Stimulated activated memory B cell treated with anti-CD40 and anti-IgM and Interleukin-4, amounts not matched to agents 10 μg/mL and 1 μg/mL and 100 μg/mL, for 72 hours (primary cell): ENCODE results near the gene ZNHIT6.
"Not testable (repeated sequence)": the region's sequence is repeated elsewhere in the genome, so short reads cannot be mapped to it uniquely, and the experiment has no call there.

Experiments used
- ATAC-seq: fragments of 150-1000 bp; cut with Tn5 transposase; 2 replicates; pipeline ENCODE4 v1.10.0; 2021
- H3K27ac Mint-ChIP-seq: one replicate; pipeline ENCODE4 v1.8.0; 2022; ENCODE audit warnings: mild to moderate bottlenecking, mixed read lengths
- H3K27me3 Mint-ChIP-seq: one replicate; pipeline ENCODE4 v1.8.0; 2022; ENCODE audit warnings: mixed read lengths
- H3K36me3 Mint-ChIP-seq: one replicate; pipeline ENCODE4 v1.8.0; 2022; ENCODE audit warnings: mixed read lengths
- H3K4me1 Mint-ChIP-seq: one replicate; pipeline ENCODE4 v1.8.0; 2022; ENCODE audit warnings: mixed read lengths
- H3K4me3 Mint-ChIP-seq: one replicate; pipeline ENCODE4 v1.8.0; 2022; ENCODE audit warnings: mild to moderate bottlenecking, moderate library complexity, mixed read lengths
- H3K9me3 Mint-ChIP-seq: one replicate; pipeline ENCODE4 v1.8.0; 2022; ENCODE audit warnings: mixed read lengths

The ZNHIT6 gene

DNA sequence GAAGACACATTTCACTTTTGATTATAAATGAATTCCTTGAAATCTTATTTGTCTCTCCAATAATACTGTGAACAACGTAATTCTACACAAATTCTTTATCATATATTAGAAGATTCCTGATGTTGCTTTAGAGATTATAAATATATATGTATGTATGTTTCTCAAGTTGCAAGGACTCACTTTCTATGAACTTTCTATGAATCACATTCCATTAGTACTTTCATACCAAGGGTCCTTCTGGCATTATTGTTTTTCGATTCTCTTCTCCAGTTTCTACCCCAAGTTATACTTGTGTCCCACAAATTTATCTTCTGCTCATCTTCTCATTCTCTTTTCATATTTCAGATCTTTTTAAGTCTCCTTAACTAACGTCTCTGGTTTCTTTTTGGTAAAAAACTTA lies 55.9 kb downstream of the ZNHIT6 start:
- ATAC-seq, result no peak
- Mint-ChIP-seq H3K4me3 (no peak overlapping the region), H3K4me1 (no peaks in the 10 kb centered on the region), H3K27me3 (no peaks in the 10 kb centered on the region), H3K9me3 (peaks cover 11% of the 10 kb centered on the region), H3K27ac (no peak overlapping the region), H3K36me3 (peaks cover 88% of the 10 kb centered on the region)

DNA sequence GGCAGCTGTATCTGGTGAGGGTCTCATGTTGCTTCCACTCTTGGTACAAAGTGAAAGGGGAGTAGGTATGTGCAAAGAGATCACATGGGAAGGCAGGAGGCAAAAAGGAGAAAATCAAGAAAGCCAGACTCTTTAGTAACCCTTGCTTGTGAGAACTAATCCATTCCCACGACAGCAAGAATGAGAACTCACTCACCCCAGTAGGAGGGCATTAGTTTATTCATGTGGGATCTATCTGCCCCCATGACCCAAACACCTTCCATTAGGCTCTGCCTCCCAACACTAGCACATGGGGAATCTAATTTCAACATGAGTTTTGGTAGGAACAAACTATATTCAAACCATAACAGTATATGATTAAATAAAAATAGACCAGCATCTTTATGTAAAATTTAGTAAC lies 57.6 kb downstream of the ZNHIT6 start:
- peaks cover 82% of the 10 kb centered on the region for H3K36me3 Mint-ChIP-seq
- peaks cover 11% of the 10 kb centered on the region for H3K9me3 Mint-ChIP-seq
- H3K27me3 Mint-ChIP-seq, result no peaks in the 10 kb centered on the region
- ATAC-seq, result no peak
- H3K27ac Mint-ChIP-seq, result no peak overlapping the region
- no peak overlapping the region for H3K4me3 Mint-ChIP-seq
- no peaks in the 10 kb centered on the region for H3K4me1 Mint-ChIP-seq

DNA sequence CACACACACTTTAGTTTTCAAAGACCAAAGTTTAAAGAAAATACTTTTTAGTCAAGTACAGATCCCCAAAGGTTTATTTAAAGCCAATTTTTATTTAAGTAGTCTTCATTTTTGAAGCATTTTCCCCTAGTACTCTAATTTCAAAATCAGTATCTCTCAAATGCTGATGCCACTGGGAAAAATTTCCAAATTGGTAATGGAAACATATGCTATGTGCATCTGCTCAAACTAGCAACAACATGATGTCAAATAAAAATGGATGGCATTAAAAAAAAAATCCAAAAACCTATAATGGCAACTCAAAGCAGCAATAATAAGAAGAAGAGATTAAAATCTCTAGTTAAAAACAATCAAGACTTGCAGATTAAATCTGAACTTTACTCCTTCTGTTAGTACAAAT lies 58.6 kb downstream of the ZNHIT6 start:
- ATAC-seq, result no peak
- Mint-ChIP-seq H3K4me1 (no peaks in the 10 kb centered on the region), H3K27ac (no peak overlapping the region), H3K4me3 (no peak overlapping the region), H3K9me3 (peaks cover 12% of the 10 kb centered on the region), H3K36me3 (peaks cover 79% of the 10 kb centered on the region), H3K27me3 (no peaks in the 10 kb centered on the region)

DNA sequence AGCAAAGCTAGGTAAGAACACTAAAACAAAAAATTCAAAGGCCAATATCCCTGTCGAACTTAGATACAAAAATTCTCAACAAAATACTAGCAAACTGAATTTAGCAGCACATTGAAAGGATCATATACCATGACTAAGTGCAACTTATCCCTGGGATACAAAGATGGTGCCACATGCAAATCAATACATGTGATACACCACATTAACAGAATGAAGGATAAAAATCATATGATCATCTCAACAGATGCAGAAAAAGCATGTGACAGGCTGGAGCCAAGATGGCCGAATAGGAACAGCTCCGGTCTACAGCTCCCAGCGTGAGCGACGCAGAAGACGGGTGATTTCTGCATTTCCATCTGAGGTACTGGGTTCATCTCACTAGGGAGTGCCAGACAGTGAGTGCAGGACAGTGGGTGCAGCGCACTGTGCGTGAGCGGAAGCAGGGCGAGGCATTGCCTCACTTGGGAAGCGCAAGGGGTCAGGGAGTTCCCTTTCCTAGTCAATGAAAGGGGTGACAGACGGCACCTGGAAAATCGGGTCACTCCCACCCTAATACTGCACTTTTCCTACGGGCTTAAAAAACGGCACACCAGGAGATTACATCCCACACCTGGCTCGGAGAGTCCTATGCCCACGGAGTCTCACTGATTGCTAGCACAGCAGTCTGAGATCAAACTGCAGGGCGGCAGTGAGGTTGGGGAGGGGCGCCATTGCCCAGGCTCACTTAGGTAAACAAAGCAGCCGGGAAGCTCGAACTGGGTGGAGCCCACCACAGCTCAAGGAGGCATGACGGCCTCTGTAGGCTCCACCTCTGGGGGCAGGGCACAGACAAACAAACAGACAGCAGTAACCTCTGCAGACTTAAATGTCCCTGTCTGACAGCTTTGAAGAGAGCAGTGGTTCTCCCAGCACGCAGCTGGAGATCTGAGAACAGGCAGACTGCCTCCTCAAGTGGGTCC lies 66.4 kb downstream of the ZNHIT6 start:
- H3K27me3 Mint-ChIP-seq, H3K27ac Mint-ChIP-seq, ATAC-seq, H3K4me1 Mint-ChIP-seq, H3K4me3 Mint-ChIP-seq: not testable (repeated sequence)
- Mint-ChIP-seq H3K36me3 (peaks cover 79% of the 10 kb centered on the region), H3K9me3 (peaks cover 34% of the 10 kb centered on the region)

DNA sequence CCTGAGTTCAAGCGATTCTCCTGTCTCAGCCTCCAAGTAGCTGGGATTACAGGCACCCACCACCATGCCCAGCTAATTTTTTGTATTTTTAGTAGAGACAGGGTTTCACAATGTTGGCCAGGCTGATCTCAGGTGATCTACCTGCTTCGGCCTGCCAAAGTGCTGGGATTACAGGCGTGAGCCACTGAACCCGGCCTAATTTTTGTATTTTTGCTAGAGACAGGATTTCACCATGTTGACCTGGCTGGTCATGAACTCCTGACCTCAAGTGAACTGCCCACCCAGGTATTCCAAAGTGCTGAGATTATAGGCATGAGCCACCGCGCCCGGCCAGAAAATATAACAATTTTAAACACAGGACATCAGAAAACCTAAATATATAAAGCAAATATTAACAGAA lies 68.3 kb downstream of the ZNHIT6 start:
- not testable (repeated sequence) for H3K27me3 Mint-ChIP-seq, ATAC-seq, H3K27ac Mint-ChIP-seq, H3K4me3 Mint-ChIP-seq, H3K4me1 Mint-ChIP-seq
- Mint-ChIP-seq H3K36me3 (peaks cover 93% of the 10 kb centered on the region), H3K9me3 (peaks cover 34% of the 10 kb centered on the region)

DNA sequence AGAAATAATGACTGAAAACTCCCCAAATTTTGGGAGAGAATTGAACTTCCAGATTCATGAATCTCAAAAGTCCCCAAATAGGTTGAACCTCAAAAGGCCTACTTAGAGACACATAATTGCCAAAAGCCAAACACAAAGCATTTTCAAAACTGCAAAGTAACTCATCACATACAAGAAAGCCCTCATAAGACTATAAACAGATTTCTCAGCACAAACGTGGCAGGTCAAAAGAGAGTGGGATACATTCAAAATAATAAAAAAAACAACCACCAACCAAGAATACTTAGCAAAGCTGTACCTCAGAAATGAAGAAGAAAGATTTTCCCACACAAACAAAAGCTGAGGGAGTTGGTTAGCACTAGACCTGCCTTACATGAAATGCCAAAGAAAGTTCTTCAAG lies 69.8 kb downstream of the ZNHIT6 start:
- no peak for ATAC-seq
- Mint-ChIP-seq H3K27ac (no peak overlapping the region), H3K27me3 (no peaks in the 10 kb centered on the region), H3K36me3 (peaks cover 88% of the 10 kb centered on the region), H3K4me3 (no peak overlapping the region), H3K4me1 (no peaks in the 10 kb centered on the region), H3K9me3 (peaks cover 30% of the 10 kb centered on the region)

DNA sequence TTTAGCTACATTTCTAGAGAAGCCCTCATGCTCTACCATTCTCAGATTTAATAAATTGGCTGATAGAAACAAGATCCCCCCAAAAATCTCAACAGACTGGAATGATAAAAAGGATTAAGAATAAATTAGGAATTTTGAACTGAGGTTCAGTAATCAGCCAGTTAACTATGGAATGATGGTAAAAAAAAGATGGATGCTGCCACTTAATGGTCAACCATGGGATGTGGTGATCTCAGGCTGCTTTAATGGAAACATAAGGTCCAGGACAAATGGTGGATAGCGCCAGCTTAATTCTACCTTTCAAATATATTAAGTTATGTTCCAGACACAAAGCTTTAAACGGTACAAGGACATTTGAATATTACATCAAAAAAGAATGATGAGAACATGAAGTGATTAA lies 77.7 kb downstream of the ZNHIT6 start:
- H3K9me3 Mint-ChIP-seq, result peaks cover 4% of the 10 kb centered on the region
- no peak for ATAC-seq
- peaks cover 75% of the 10 kb centered on the region for H3K36me3 Mint-ChIP-seq
- no peak overlapping the region for H3K4me3 Mint-ChIP-seq
- H3K4me1 Mint-ChIP-seq, result no peaks in the 10 kb centered on the region
- H3K27me3 Mint-ChIP-seq, result no peaks in the 10 kb centered on the region
- no peak overlapping the region for H3K27ac Mint-ChIP-seq

DNA sequence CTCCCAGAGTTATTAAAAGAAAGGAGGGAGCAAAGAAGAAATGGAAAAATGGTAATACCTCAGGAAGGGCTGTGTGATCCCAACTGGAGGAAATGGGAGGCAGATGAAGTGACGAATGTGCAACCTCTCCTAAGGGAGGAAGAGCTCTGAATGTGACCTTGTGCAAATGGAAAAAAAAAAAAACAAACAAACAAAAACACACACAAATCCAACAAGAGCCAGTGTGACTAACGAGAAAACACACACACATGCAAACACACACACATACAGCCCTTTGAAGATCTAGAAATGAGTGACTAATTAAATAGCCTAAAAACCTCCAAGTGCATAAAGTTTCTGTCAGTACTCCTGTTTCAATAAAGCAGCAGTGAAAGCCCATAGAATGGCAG lies 78.7 kb downstream of the ZNHIT6 start:
- Mint-ChIP-seq H3K9me3 (peaks cover 7% of the 10 kb centered on the region), H3K27ac (no peak overlapping the region), H3K4me1 (no peaks in the 10 kb centered on the region), H3K36me3 (peaks cover 71% of the 10 kb centered on the region), H3K27me3 (no peaks in the 10 kb centered on the region), H3K4me3 (no peak overlapping the region)
- no peak for ATAC-seq

DNA sequence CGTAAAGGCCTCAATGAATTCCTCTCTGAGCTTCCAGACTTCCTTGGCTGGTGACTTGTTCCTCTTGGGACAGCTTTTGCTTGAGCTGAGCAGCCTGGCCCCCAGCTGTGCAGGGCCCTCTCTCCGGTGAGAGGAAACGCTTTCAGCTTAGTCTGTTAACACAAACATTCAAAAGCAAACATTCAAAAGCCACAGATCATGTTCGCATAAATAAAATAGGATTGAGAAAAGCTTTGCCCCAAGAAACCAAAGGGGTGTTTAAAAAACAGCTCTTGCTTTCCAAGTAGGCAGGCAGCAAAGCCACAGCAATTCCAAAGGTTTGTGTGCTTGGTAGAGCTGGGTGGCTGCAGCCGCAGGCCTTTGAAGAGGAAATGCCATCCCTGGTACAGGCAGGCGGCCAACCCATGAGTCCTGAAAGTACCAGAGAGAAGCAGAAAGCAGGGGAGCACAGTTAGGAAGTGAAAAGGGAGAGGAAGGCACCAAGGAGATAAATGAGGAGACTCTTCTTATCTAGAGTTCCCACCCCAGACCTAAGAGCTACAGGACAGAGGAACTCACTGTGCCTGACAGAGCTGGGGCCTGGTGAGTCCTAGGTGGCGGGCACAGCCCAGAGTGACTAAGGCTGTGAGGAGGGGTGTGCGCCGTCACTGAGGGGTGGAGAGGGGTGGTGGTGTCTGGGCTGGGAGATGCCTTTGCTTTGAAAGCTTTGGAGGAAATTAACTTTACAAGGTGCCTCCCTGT lies 79.3 kb downstream of the ZNHIT6 start:
- Mint-ChIP-seq H3K27ac (no peak overlapping the region), H3K4me3 (no peak overlapping the region), H3K4me1 (no peaks in the 10 kb centered on the region), H3K27me3 (no peaks in the 10 kb centered on the region), H3K36me3 (peaks cover 74% of the 10 kb centered on the region), H3K9me3 (peaks cover 7% of the 10 kb centered on the region)
- ATAC-seq, result no peak

DNA sequence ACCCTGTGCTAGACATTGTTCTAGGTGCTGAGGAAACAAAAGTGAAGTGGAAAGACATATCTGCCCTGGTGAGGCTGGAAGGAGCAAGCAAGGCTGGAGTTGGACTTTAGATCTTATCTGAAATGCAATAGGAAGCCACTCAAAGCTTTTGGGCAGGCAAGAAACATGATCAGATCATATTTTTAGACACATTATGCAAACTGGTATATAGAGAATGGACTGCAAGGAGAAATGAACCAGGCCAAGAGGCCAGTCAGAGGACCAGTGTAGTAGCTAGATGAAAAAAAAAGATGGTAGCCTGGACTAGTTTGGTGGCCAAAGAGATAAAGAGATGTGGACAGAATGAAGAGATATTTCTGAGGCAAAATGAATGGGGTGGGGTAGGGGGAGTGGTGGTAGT lies 81.4 kb downstream of the ZNHIT6 start:
- H3K36me3 Mint-ChIP-seq, result peaks cover 84% of the 10 kb centered on the region
- ATAC-seq, result no peak
- H3K9me3 Mint-ChIP-seq, result peaks cover 18% of the 10 kb centered on the region
- no peak overlapping the region for H3K27ac Mint-ChIP-seq
- no peak overlapping the region for H3K4me3 Mint-ChIP-seq
- no peaks in the 10 kb centered on the region for H3K4me1 Mint-ChIP-seq
- H3K27me3 Mint-ChIP-seq, result no peaks in the 10 kb centered on the region

DNA sequence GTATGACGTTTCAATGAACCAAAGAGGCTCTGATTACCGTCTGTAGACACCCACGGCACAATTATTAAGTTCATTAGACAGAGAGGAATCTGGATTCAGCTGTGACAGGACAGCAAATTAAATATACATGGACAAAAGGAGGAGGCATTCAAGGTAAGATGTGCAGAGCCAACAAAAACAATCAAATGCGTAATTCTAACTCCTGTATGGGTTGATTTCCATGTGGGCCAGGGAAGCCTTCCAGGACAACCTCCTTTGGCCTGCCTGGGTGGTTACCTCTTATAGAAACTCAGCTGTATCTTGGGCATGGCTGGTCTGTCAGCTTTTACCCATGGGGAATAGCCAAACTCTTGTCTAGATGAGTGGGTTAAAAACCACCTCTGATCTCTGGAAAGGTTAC lies 83.9 kb downstream of the ZNHIT6 start:
- no peak for ATAC-seq
- no peak overlapping the region for H3K4me3 Mint-ChIP-seq
- H3K27ac Mint-ChIP-seq, result no peak overlapping the region
- no peaks in the 10 kb centered on the region for H3K4me1 Mint-ChIP-seq
- H3K27me3 Mint-ChIP-seq, result no peaks in the 10 kb centered on the region
- H3K36me3 Mint-ChIP-seq, result peaks cover 84% of the 10 kb centered on the region
- H3K9me3 Mint-ChIP-seq, result peaks cover 27% of the 10 kb centered on the region

DNA sequence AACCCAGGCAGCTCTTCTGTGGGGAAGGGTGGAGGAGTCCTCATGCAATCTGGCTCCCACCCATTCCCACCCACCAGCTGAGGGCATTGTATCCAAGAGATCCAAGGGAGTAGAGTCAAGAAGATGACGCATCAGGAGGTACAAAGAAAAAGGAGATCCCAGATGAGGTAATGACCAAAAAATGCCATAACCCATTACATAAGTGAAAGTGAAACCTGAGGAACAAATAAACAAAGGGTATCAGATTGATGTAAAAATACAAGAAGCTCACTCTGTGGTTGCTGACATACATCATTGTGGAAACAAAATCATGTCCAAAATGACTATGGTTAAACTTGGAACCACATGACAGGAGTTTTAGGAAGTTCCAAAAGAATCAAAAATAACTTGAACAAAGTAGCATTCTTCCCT lies 85.2 kb downstream of the ZNHIT6 start:
- no peaks in the 10 kb centered on the region for H3K27me3 Mint-ChIP-seq
- H3K27ac Mint-ChIP-seq, result no peak overlapping the region
- ATAC-seq, result no peak
- peaks cover 27% of the 10 kb centered on the region for H3K9me3 Mint-ChIP-seq
- H3K4me3 Mint-ChIP-seq, result no peak overlapping the region
- H3K4me1 Mint-ChIP-seq, result peaks cover 3% of the 10 kb centered on the region
- peaks cover 74% of the 10 kb centered on the region for H3K36me3 Mint-ChIP-seq

DNA sequence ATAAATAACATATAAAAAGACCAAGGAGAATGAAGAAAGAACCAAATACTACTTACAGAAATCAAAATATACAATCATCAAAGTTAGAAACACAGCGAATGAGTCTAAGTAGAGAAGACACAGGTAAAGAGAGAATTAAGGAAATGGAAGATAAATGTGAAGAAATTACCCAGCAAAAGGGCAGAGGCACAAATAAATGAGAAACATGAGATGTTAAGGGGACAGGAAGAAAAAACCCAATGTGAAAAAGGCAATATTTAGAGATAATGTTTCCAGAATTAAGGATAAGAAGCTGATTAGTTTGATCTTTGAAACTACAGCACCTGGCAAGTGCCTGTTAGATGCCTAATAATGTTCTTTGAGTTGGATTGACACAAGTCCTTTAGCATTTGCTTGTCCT lies 86.8 kb downstream of the ZNHIT6 start:
- H3K36me3 Mint-ChIP-seq, result peaks cover 57% of the 10 kb centered on the region
- peaks cover 27% of the 10 kb centered on the region for H3K9me3 Mint-ChIP-seq
- H3K4me1 Mint-ChIP-seq, result peaks cover 12% of the 10 kb centered on the region
- no peak for ATAC-seq
- no peak overlapping the region for H3K27ac Mint-ChIP-seq
- H3K27me3 Mint-ChIP-seq, result no peaks in the 10 kb centered on the region
- H3K4me3 Mint-ChIP-seq, result no peak overlapping the region

DNA sequence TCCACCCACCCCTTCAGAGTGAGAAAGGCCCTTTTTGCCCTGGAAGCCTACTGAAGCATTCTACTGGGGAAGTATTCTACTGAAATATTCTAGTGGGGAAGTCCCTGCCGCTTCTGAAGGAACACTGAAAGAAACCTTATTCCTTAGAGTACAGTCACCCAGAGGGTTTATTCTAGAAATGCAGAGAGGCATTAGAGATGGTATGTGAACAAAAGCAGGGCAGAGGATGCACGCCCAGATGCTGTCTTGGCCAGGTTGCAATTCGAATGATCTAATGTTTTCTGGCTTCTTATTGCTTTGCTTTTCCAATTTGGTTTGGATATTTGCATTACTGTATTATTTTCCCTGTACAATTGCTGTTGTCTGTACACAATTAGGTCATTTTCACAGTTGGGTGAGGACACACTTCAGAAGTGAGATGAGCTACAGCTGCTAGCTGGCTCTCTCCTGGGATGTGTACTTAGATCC lies 90.6 kb downstream of the ZNHIT6 start:
- no peaks in the 10 kb centered on the region for H3K27me3 Mint-ChIP-seq
- no peak overlapping the region for H3K4me3 Mint-ChIP-seq
- peaks cover 12% of the 10 kb centered on the region for H3K4me1 Mint-ChIP-seq
- ATAC-seq, result peak; percentile 70
- peaks cover 21% of the 10 kb centered on the region for H3K9me3 Mint-ChIP-seq
- peaks cover 26% of the 10 kb centered on the region for H3K36me3 Mint-ChIP-seq
- no peak overlapping the region for H3K27ac Mint-ChIP-seq

DNA sequence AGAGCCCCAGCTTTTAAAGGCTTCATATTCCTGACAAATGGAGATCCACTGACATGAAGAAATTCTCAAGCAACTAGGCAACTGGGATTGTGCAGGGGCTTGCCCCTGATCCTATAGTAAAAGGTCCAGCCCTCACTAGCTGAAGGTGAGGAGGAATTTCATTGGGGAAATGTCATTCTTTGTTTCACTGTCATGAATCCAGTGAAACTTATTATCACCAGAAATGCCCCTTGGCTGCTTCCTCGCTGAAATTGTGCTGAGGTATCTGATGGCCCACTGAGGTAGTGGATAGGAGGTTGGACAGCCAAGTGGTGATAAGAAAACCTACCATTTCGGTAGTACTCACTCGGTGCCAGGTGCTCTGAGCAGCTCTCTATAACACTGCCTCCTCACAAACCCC lies 91.5 kb downstream of the ZNHIT6 start:
- Mint-ChIP-seq H3K27ac (no peak overlapping the region), H3K27me3 (no peaks in the 10 kb centered on the region), H3K4me1 (peaks cover 12% of the 10 kb centered on the region), H3K36me3 (peaks cover 17% of the 10 kb centered on the region), H3K4me3 (no peak overlapping the region), H3K9me3 (peaks cover 13% of the 10 kb centered on the region)
- ATAC-seq, result no peak

DNA sequence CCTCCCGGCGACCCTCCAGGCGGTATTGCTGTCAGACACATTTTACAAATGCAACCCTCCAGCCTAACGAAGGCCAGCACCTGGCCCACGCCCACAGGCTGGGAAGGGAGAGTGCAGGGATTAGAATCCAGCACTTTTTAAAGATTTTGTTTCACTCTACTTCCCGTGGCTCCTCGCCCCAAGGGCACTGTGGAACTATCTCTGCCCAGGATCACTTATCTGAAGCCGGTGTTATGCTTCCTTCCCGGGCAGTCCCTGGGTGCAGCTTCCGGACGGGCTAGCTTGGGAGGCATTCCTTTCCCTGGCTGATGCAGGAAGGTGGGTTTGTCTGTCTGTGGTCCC lies 91.9 kb downstream of the ZNHIT6 start:
- H3K9me3 Mint-ChIP-seq, result peaks cover 11% of the 10 kb centered on the region
- no peaks in the 10 kb centered on the region for H3K27me3 Mint-ChIP-seq
- peaks cover 12% of the 10 kb centered on the region for H3K4me1 Mint-ChIP-seq
- H3K4me3 Mint-ChIP-seq, result no peak overlapping the region
- H3K36me3 Mint-ChIP-seq, result peaks cover 13% of the 10 kb centered on the region
- no peak for ATAC-seq
- no peak overlapping the region for H3K27ac Mint-ChIP-seq
